ENCODE measurements around the gene KCTD19.

DNA sequence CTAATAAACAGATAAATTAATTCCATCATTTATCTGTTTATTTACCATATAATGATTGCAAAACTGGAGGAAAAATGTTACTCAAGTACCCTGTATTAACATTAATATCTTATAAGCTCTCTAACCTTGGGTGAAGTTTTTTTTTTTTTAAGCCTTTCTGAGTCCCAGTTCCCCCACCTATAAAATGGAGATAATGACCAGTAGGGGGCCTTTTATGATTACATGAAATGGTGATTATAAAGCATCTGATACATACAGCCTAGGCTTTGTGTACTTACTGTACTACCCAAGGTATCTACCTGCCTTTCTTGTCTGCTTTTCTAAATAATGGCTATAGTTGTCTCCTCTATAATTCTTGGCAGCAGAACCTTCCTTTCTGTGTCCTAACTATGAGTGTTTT is 22.6 kb upstream of the KCTD19 start:
- TF ChIP-seq EZH2 (IDR thresholded peaks at IDR 0.05; ENCODE audit: borderline replicate concordance, insufficient read depth, low read depth, low read length, poor library complexity, severe bottlenecking): no peak
- TF ChIP-seq, protein P1, sequence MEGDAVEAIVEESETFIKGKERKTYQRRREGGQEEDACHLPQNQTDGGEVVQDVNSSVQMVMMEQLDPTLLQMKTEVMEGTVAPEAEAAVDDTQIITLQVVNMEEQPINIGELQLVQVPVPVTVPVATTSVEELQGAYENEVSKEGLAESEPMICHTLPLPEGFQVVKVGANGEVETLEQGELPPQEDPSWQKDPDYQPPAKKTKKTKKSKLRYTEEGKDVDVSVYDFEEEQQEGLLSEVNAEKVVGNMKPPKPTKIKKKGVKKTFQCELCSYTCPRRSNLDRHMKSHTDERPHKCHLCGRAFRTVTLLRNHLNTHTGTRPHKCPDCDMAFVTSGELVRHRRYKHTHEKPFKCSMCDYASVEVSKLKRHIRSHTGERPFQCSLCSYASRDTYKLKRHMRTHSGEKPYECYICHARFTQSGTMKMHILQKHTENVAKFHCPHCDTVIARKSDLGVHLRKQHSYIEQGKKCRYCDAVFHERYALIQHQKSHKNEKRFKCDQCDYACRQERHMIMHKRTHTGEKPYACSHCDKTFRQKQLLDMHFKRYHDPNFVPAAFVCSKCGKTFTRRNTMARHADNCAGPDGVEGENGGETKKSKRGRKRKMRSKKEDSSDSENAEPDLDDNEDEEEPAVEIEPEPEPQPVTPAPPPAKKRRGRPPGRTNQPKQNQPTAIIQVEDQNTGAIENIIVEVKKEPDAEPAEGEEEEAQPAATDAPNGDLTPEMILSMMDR (IDR thresholded peaks at IDR 0.05): peak; percentile 74

Data from B cell (primary cell).